Large intestine (tissue), 3 donors: ENCODE results near the gene SHROOM3. TPM values are rescaled to one million over a fixed set of nuclear protein-coding genes. Genes with fewer than 3 reads are reported as not detected.

ENCODE experiments used
- DNase-seq, 2 donors: peaks; one replicate each; pipeline versions ENCODE4 v3.0.0 to v3.0.0-alpha.2; 2013
- H3K27ac ChIP-seq: one replicate; pipeline ENCODE4 v1.5.1; 2013; ENCODE audit warnings: low read length
- H3K27me3 ChIP-seq: 2 replicates; pipeline ENCODE4 v1.6.1; 2013; ENCODE audit warnings: low read length; ENCODE audit not compliant: control insufficient read depth, insufficient read depth
- H3K36me3 ChIP-seq: 2 replicates; pipeline ENCODE4 v1.6.1; 2013; ENCODE audit warnings: low read length; ENCODE audit not compliant: control insufficient read depth, insufficient read depth
- H3K4me1 ChIP-seq: one replicate; pipeline ENCODE4 v1.6.1; 2013; ENCODE audit warnings: low read length; ENCODE audit not compliant: control insufficient read depth, insufficient read depth
- H3K4me3 ChIP-seq: one replicate; pipeline ENCODE4 v1.5.1; 2013; ENCODE audit warnings: low read length
- H3K9me3 ChIP-seq: one replicate; pipeline ENCODE4 v1.6.1; 2013; ENCODE audit warnings: mild to moderate bottlenecking, low read depth, low read length, moderate library complexity; ENCODE audit not compliant: control insufficient read depth
- WGBS: methylation state at CpG from one replicate; pipeline ENCODE4 v1.1.5; 2013; ENCODE audit warnings: low lambda C conversion rate; ENCODE audit not compliant: insufficient coverage; 5-methylcytosine and 5-hydroxymethylcytosine counted together
- polyA plus RNA-seq: library from polyadenylated mRNA; unstranded; fragments of 120-200 nt; gene quantifications from one replicate; pipeline ENCODE4 v1.2.1, GENCODE V29; 2013

SHROOM3 gene
- polyA plus RNA-seq, 1 donor: 27.8 TPM

- Histone ChIP-seq H3K9me3 (no peaks in the 10 kb centered on the region), H3K36me3 (no peaks in the 10 kb centered on the region), H3K27ac (no peak overlapping the region), H3K4me1 (no peaks in the 10 kb centered on the region), H3K4me3 (no peak overlapping the region), H3K27me3 (no peaks in the 10 kb centered on the region)
- no peak for DNase-seq
Measured at GRCh38 chr4:76654791-76655190, 219.8 kb downstream of the SHROOM3 start.

GRCh38 chr4:76655566-76656479, 220.8 kb downstream of the SHROOM3 start:
- H3K9me3 ChIP-seq: no peaks in the 10 kb centered on the region
- no peaks in the 10 kb centered on the region for H3K4me1 ChIP-seq
- H3K4me3 ChIP-seq: no peak overlapping the region
- 90% methylated on average over 2 of the region's 6 CpGs for WGBS
- H3K27ac ChIP-seq: no peak overlapping the region
- DNase-seq: no peak
- no peaks in the 10 kb centered on the region for H3K36me3 ChIP-seq
- no peaks in the 10 kb centered on the region for H3K27me3 ChIP-seq

GRCh38 chr4:76657443-76657842, 222.4 kb downstream of the SHROOM3 start:
- Histone ChIP-seq H3K27me3 (no peaks in the 10 kb centered on the region), H3K27ac (no peak overlapping the region), H3K4me3 (no peak overlapping the region), H3K9me3 (no peaks in the 10 kb centered on the region), H3K36me3 (no peaks in the 10 kb centered on the region), H3K4me1 (no peaks in the 10 kb centered on the region)
- no CpG with 5 or more reads among the region's 2 CpGs for WGBS
- DNase-seq: no peak

GRCh38 chr4:76658231-76659102, 223.4 kb downstream of the SHROOM3 start:
- Histone ChIP-seq H3K27me3 (no peaks in the 10 kb centered on the region), H3K4me1 (no peaks in the 10 kb centered on the region), H3K9me3 (no peaks in the 10 kb centered on the region), H3K27ac (no peak overlapping the region), H3K36me3 (no peaks in the 10 kb centered on the region), H3K4me3 (no peak overlapping the region)
- WGBS: 100% methylated on average over 1 of the region's 3 CpGs
- DNase-seq: no peak

- DNase-seq: no peak
- WGBS: no CpG with 5 or more reads among the region's 1 CpG
- Histone ChIP-seq H3K36me3 (no peaks in the 10 kb centered on the region), H3K27me3 (no peaks in the 10 kb centered on the region), H3K4me3 (no peak overlapping the region), H3K9me3 (no peaks in the 10 kb centered on the region), H3K4me1 (no peaks in the 10 kb centered on the region), H3K27ac (no peak overlapping the region)
Measured at GRCh38 chr4:76659103-76659490, 224.1 kb downstream of the SHROOM3 start.

GRCh38 chr4:76663824-76664223, 228.8 kb downstream of the SHROOM3 start:
- Histone ChIP-seq H3K9me3 (no peaks in the 10 kb centered on the region), H3K27ac (peak overlapping the region; percentile 74), H3K27me3 (no peaks in the 10 kb centered on the region), H3K4me3 (no peak overlapping the region), H3K4me1 (peaks cover 35% of the 10 kb centered on the region), H3K36me3 (no peaks in the 10 kb centered on the region)
- peak; percentile 35 to 72 for DNase-seq
- WGBS: no CpG with 5 or more reads among the region's 1 CpG

GRCh38 chr4:76665153-76665552, 230.1 kb downstream of the SHROOM3 start:
- Histone ChIP-seq H3K36me3 (no peaks in the 10 kb centered on the region), H3K27ac (peak overlapping the region; percentile 74), H3K4me3 (no peak overlapping the region), H3K4me1 (peaks cover 35% of the 10 kb centered on the region), H3K9me3 (no peaks in the 10 kb centered on the region), H3K27me3 (no peaks in the 10 kb centered on the region)
- peak; percentile 89 to 93 for DNase-seq

- H3K27me3 ChIP-seq: no peaks in the 10 kb centered on the region
- no peaks in the 10 kb centered on the region for H3K36me3 ChIP-seq
- no peak for DNase-seq
- H3K27ac ChIP-seq: peak overlapping the region; percentile 74
- H3K4me1 ChIP-seq: peaks cover 35% of the 10 kb centered on the region
- H3K9me3 ChIP-seq: no peaks in the 10 kb centered on the region
- no CpG with 5 or more reads among the region's 4 CpGs for WGBS
- H3K4me3 ChIP-seq: no peak overlapping the region
Measured at GRCh38 chr4:76665721-76666120, 230.7 kb downstream of the SHROOM3 start.

GRCh38 chr4:76666944-76667532, 232.0 kb downstream of the SHROOM3 start:
- 83% methylated on average over 1 of the region's 5 CpGs for WGBS
- peaks cover 35% of the 10 kb centered on the region for H3K4me1 ChIP-seq
- peak overlapping the region; percentile 74 for H3K27ac ChIP-seq
- DNase-seq: peak in 1 of 2 donors; percentile 82
- H3K27me3 ChIP-seq: no peaks in the 10 kb centered on the region
- no peaks in the 10 kb centered on the region for H3K9me3 ChIP-seq
- H3K4me3 ChIP-seq: no peak overlapping the region
- H3K36me3 ChIP-seq: no peaks in the 10 kb centered on the region

GRCh38 chr4:76670631-76671030, 235.6 kb downstream of the SHROOM3 start:
- H3K27ac ChIP-seq: no peak overlapping the region
- H3K9me3 ChIP-seq: no peaks in the 10 kb centered on the region
- no peaks in the 10 kb centered on the region for H3K36me3 ChIP-seq
- no peak overlapping the region for H3K4me3 ChIP-seq
- no peaks in the 10 kb centered on the region for H3K27me3 ChIP-seq
- peaks cover 32% of the 10 kb centered on the region for H3K4me1 ChIP-seq
- DNase-seq: no peak
- WGBS: no CpG with 5 or more reads among the region's 2 CpGs
